Endothelial cell (in vitro differentiated cells): ENCODE data around the gene B3GAT1. TPM values are rescaled to one million over a fixed set of nuclear protein-coding genes. Genes with fewer than 3 reads are reported as not detected.

Experiments used
- DNase-seq: peaks from one replicate; pipeline ENCODE4 v3.0.0; 2021; ENCODE audit warnings: low spot score
- H3K27ac Mint-ChIP-seq: one replicate; pipeline ENCODE4 v1.8.0; 2021; ENCODE audit warnings: mixed read lengths, inconsistent platforms; ENCODE audit not compliant: unreplicated experiment
- H3K27me3 Mint-ChIP-seq: one replicate; pipeline ENCODE4 v1.8.0; 2021; ENCODE audit warnings: mild to moderate bottlenecking, moderate library complexity, mixed read lengths, inconsistent platforms; ENCODE audit not compliant: unreplicated experiment
- H3K36me3 Mint-ChIP-seq: one replicate; pipeline ENCODE4 v1.8.0; 2021; ENCODE audit warnings: mild to moderate bottlenecking, low read depth, mixed read lengths, inconsistent platforms; ENCODE audit not compliant: unreplicated experiment
- H3K4me1 Mint-ChIP-seq: one replicate; pipeline ENCODE4 v1.8.0; 2021; ENCODE audit warnings: mild to moderate bottlenecking, mixed read lengths, inconsistent platforms; ENCODE audit not compliant: unreplicated experiment
- H3K4me3 Mint-ChIP-seq: one replicate; pipeline ENCODE4 v1.8.0; 2021; ENCODE audit warnings: mild to moderate bottlenecking, mixed read lengths, inconsistent platforms; ENCODE audit not compliant: unreplicated experiment
- H3K9me3 Mint-ChIP-seq: one replicate; pipeline ENCODE4 v1.8.0; 2021; ENCODE audit warnings: mixed read lengths, inconsistent platforms; ENCODE audit not compliant: unreplicated experiment
- total RNA-seq: library from RNA; stranded (reverse); fragmentation: NEBNext Ultra II Directional; extraction: Animal tissue kit (Norgen Biotek cat#: 25700); gene quantifications from one replicate; pipeline ENCODE4 v1.2.1, GENCODE V29; 2021; ENCODE audit not compliant: unreplicated experiment
- TF ChIP-seq, protein P1 (sequence below): fragments of 200-600 bp; sonication (generic); IDR thresholded peaks from one replicate; pipeline ENCODE4 v1.5.0; 2021; ENCODE audit warnings: antibody characterized with exemption; ENCODE audit not compliant: unreplicated experiment

The B3GAT1 gene
- total RNA-seq, 1 donor from 2014 or later, result 18.2 TPM

- TF ChIP-seq, protein P1, sequence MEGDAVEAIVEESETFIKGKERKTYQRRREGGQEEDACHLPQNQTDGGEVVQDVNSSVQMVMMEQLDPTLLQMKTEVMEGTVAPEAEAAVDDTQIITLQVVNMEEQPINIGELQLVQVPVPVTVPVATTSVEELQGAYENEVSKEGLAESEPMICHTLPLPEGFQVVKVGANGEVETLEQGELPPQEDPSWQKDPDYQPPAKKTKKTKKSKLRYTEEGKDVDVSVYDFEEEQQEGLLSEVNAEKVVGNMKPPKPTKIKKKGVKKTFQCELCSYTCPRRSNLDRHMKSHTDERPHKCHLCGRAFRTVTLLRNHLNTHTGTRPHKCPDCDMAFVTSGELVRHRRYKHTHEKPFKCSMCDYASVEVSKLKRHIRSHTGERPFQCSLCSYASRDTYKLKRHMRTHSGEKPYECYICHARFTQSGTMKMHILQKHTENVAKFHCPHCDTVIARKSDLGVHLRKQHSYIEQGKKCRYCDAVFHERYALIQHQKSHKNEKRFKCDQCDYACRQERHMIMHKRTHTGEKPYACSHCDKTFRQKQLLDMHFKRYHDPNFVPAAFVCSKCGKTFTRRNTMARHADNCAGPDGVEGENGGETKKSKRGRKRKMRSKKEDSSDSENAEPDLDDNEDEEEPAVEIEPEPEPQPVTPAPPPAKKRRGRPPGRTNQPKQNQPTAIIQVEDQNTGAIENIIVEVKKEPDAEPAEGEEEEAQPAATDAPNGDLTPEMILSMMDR, result no peak
- Mint-ChIP-seq H3K27me3 (peaks cover 4% of the 10 kb centered on the region), H3K9me3 (no peaks in the 10 kb centered on the region), H3K4me3 (no peak overlapping the region), H3K36me3 (peaks cover 3% of the 10 kb centered on the region), H3K27ac (no peak overlapping the region), H3K4me1 (peaks cover 15% of the 10 kb centered on the region)
- DNase-seq, result no peak
Measured at GRCh38 chr11:134384406-134384805, 27.6 kb downstream of the B3GAT1 start.

GRCh38 chr11:134383576-134384221 lies 28.3 kb downstream of the B3GAT1 start:
- no peaks in the 10 kb centered on the region for H3K9me3 Mint-ChIP-seq
- peaks cover 3% of the 10 kb centered on the region for H3K36me3 Mint-ChIP-seq
- no peak overlapping the region for H3K4me3 Mint-ChIP-seq
- peaks cover 15% of the 10 kb centered on the region for H3K4me1 Mint-ChIP-seq
- DNase-seq, result no peak
- peaks cover 4% of the 10 kb centered on the region for H3K27me3 Mint-ChIP-seq
- H3K27ac Mint-ChIP-seq, result no peak overlapping the region
- TF ChIP-seq, protein P1, result no peak

DNA sequence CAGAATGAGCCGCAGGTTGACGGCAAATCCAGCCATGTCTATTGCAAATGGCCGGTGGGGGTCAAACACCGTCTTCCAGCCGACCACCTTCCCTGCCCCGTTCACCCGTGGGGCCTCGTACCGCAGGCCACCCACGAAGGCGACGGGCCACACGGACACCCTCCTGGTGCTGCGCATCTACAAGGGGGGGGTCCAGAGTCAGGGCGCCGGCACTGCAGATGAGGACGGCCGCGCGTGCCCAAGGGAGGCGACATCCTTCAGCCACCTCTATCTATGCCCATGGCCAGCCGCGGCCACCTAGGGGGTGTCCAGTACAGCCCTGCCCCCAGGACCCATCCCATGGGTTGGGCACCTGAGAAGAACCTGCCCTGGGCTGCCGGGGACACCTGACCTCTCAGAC lies 29.2 kb downstream of the B3GAT1 start:
- no peak for DNase-seq
- peaks cover 15% of the 10 kb centered on the region for H3K4me1 Mint-ChIP-seq
- no peak overlapping the region for H3K27ac Mint-ChIP-seq
- no peaks in the 10 kb centered on the region for H3K9me3 Mint-ChIP-seq
- H3K36me3 Mint-ChIP-seq, result peaks cover 3% of the 10 kb centered on the region
- TF ChIP-seq, protein P1, result no peak
- peaks cover 4% of the 10 kb centered on the region for H3K27me3 Mint-ChIP-seq
- no peak overlapping the region for H3K4me3 Mint-ChIP-seq

DNA sequence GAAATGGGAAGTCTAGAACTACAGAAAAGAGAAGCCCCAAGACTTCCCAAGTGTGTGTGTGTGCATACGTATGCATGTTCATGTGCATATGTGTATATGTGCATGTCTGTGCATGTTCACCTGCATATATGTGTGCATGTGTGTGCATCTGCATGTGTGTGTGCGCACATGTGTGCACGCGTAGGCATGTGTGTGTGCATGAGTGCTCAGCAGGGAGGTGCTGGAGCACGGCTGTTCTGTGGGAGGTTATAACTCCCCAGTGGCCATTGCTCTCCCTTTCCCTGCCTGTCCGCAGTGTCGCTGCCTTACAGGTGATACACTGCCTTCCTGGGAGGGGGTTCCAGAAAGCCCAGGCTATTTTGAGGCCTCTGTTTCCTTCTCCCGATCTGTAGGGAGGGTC lies 29.8 kb downstream of the B3GAT1 start:
- TF ChIP-seq, protein P1, result no peak
- Mint-ChIP-seq H3K9me3 (no peaks in the 10 kb centered on the region), H3K27ac (no peak overlapping the region), H3K4me3 (no peak overlapping the region), H3K4me1 (peaks cover 14% of the 10 kb centered on the region), H3K36me3 (peaks cover 7% of the 10 kb centered on the region), H3K27me3 (peaks cover 4% of the 10 kb centered on the region)
- no peak for DNase-seq

GRCh38 chr11:134380785-134381184 lies 31.3 kb downstream of the B3GAT1 start:
- TF ChIP-seq, protein P1, result no peak
- Mint-ChIP-seq H3K36me3 (peaks cover 7% of the 10 kb centered on the region), H3K4me3 (no peak overlapping the region), H3K4me1 (peaks cover under 1% of the 10 kb centered on the region), H3K27ac (no peak overlapping the region), H3K9me3 (no peaks in the 10 kb centered on the region), H3K27me3 (peaks cover 4% of the 10 kb centered on the region)
- no peak for DNase-seq
